Measurements from ENCODE around the gene LOXHD1.

GRCh38 chr18:46475390-46475752, 181.6 kb downstream of the LOXHD1 start:
- TF ChIP-seq GATA2 (IDR thresholded peaks at IDR 0.05; ENCODE audit: low read depth, low read length) = no peak
- TF ChIP-seq GATA3 (IDR thresholded peaks at IDR 0.05; ENCODE audit: low read depth, low read length) = no peak

Data from SH-SY5Y (cell line).